G401 (cell line): ENCODE data around the gene ANKS1A. TPM values are rescaled to one million over a fixed set of nuclear protein-coding genes. Genes with fewer than 3 reads are reported as not detected.
"Not testable (repeated sequence)": the region's sequence is repeated elsewhere in the genome, so short reads cannot be mapped to it uniquely, and the experiment has no call there.

Experiments used
- DNase-seq: peaks from one replicate; pipeline ENCODE4 v3.0.0-alpha.2; 2015; ENCODE audit warnings: low spot score
- in situ Hi-C: cut with HindIII; loops from 2 replicates; pipeline ENCODE4 v1.10.0; 2016; ENCODE audit warnings: low sequenced_read_pairs, mixed read lengths
- total RNA-seq: library from RNA; depleted of rRNA; stranded (reverse); fragments of >200 nt; shearing (Covaris generic); gene quantifications from 2 replicates; pipeline ENCODE4 v1.2.3, GENCODE V29; 2014; rRNA removed

ANKS1A gene
- total RNA-seq, result 12.3 and 14.2 TPM in 2 replicates

DNA sequence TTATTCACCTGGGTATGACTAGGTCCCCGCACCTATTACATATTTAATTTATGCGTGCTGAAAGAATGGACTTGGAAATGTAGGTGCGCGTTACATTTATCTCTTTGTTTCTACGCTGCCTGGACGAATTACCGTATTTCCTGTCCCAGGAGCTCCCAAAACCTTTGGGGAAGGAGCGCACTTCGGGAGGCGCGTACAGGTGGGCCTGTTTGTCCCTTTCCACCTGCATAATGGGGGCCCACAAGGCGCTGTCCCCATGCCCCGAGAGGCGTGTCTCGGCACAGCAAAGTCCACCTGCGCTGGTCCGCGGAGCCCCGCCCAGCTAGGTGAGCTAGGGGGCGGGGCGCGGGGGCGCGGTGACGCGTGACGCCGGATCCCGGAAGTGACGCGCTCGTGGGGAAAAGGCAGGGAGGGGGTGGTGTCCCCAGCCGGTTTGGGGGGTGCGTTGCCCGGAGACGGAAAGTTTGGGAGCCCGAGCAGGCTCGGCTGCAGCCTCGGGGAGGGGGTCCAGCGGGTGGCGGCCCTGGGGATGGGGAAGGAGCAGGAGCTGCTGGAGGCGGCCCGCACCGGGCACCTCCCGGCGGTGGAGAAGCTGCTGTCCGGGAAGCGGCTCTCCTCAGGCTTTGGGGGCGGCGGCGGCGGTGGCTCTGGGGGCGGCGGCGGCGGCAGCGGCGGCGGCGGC is at the start of gene ANKS1A:
ANKS1A (plus strand) TSS at position 382 of the 682 bp plus-strand sequence; CDS start at position 530, 148 bp downstream.
- peak; percentile 90 for DNase-seq
- in situ Hi-C loops, result no loop called here

DNA sequence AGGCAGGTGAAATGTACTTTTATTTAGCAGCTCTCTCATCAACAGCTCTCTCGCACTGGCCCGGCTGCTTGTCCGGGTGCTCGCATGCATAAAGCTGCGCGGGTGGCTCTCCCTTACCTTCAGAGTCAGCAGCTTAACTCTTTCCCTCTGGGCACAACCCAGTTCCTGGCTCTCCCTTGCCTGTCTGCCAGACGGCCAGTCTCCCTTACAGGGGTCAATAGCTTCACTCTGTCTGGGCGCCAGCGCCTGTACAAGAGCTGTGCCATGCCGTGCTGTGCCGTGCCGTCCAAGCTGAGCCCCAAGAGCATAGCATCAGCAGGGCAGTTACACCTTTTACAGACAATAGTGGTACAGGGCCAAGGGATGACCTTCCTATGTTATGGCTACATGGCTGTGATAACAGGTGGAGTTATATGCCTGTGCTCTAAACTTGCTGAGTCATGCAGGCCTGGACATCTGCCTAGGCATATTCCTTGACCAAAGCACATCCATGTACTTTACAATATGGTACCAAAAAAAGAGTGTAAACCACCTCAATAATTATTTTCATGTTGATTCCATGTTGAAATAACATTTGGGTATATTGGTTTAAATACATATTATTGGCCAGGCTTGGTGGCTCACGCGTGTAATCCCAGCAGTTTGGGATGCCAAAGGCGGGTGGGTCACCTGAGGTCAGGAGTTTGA is 49.2 kb upstream of the ANKS1A start:
- DNase-seq, result no peak
- in situ Hi-C loops, result no loop called here

- in situ Hi-C loops, DNase-seq: not testable (repeated sequence)
Observed at GRCh38 chr6:34849066-34849465, 40.0 kb upstream of the ANKS1A start.

DNA sequence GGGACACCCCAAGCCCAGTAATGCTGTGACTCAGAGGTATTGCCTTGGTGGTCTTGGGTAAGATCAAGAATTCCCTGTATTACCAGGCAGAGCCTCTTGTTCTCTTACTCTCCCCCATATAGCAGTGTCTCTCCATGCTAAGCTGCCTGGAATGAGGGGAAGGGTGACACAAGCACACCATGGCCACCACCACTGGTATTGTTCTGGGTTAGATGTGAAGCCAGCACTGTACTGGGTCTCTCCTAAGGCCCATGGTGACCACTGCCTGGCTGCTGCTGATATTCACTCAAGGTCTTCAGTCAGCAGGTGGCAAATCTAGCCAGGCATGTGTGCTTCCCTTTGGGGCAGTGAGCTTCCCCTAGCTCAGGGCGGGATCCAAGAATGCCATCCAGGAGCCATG is 37.7 kb upstream of the ANKS1A start:
- in situ Hi-C loops, result no loop called here
- DNase-seq, result no peak

- no peak for DNase-seq
- in situ Hi-C loops, result no loop called here
Observed at GRCh38 chr6:34852406-34853085, 36.5 kb upstream of the ANKS1A start.

GRCh38 chr6:34855463-34855862 is 33.6 kb upstream of the ANKS1A start:
- in situ Hi-C loops, result no loop called here
- DNase-seq, result no peak

DNA sequence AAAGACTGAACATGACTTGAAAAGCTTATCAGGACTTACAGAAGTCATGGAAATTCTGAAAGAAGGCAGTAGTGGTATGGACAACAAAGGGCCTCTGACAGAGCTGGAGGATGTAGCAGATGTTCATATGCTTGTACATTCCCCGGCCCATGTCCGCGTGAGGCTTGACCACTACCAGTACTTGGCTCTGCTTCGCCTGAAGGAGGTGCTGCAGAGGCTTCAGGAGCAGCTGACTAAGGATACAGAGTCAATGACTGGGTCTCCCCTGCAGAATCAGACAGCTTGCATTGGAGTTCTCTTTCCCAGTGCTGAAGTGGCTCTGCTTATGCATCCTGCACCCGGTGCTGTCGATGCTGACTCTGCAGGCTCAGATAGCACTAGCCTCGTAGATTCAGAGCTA is 30.4 kb upstream of the ANKS1A start:
- in situ Hi-C loops, result no loop called here
- DNase-seq, result no peak

- in situ Hi-C loops, result no loop called here
- DNase-seq, result no peak
Observed at GRCh38 chr6:34859951-34860350, 29.1 kb upstream of the ANKS1A start.

GRCh38 chr6:34860776-34861175 is 28.3 kb upstream of the ANKS1A start:
- in situ Hi-C loops, result no loop called here
- DNase-seq, result no peak

GRCh38 chr6:34864007-34864406 is 25.0 kb upstream of the ANKS1A start:
- in situ Hi-C loops, result no loop called here

DNA sequence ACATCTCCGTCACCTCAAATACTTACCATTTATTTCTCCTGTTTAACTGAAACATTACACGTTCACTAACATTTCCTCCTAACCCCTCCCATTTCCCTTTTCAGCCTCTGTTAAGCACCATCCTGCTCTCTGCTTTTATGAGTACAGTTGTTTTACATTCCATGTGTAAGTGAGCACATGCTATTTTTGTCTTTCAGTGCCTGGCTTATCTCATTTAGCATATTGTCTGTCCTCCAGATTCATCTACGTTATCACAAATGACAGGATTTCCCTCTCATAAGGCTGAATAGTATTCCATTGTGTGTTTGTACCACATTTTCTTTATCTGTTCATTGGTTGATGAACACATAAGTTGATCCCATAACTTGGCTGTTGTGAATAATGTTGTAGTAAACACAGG is 23.9 kb upstream of the ANKS1A start:
- DNase-seq, result no peak
- in situ Hi-C loops, result no loop called here

More at GRCh38 chr6:34864007-34864406, 25.0 kb upstream of the ANKS1A start:
- DNase-seq, result no peak

GRCh38 chr6:34866509-34866908 is 22.5 kb upstream of the ANKS1A start:
- in situ Hi-C loops, result no loop called here
- no peak for DNase-seq

DNA sequence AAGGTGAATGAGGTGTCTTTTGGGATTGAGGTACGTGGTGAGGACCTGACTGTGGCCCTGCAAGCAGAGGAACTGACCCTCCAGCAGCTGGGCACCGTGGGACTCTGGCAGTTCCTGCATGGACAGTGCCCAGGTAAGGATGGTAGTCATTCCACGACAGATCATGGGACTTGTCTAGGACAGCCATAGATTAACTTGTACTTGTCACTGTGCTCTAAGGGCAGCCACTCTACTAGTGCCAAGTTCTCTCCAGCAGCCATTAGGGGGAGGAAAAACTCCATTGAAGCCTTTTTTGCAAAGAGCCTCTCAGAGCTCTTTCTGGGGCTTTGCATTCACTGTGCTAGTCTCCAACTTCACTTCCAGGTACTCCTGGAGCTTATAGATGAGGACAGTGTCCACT is 21.6 kb upstream of the ANKS1A start:
- in situ Hi-C loops, result no loop called here
- peak; percentile 9 for DNase-seq

DNA sequence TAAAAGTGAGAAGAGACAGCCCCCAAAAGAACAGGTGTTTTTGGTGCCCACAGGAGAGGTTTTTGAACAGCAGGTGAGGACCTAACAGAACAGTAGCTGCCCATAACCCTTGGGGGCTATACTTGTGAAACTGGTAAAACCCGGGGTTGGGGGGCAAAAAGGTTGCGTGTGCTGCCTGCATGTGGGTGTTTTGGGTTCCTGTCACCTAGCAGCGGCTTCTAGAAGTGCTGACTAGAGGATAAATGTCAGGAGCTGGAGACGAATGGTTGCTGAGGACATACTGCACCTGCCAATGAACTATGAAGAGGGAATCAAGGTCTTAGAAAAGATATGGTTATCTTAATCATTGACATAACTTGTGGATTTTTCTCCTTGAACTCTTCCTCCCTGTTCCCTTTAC is 17.2 kb upstream of the ANKS1A start:
- no peak for DNase-seq
- in situ Hi-C loops, result no loop called here

- in situ Hi-C loops, result no loop called here
- no peak for DNase-seq
Observed at GRCh38 chr6:34872332-34872731, 16.7 kb upstream of the ANKS1A start.

DNA sequence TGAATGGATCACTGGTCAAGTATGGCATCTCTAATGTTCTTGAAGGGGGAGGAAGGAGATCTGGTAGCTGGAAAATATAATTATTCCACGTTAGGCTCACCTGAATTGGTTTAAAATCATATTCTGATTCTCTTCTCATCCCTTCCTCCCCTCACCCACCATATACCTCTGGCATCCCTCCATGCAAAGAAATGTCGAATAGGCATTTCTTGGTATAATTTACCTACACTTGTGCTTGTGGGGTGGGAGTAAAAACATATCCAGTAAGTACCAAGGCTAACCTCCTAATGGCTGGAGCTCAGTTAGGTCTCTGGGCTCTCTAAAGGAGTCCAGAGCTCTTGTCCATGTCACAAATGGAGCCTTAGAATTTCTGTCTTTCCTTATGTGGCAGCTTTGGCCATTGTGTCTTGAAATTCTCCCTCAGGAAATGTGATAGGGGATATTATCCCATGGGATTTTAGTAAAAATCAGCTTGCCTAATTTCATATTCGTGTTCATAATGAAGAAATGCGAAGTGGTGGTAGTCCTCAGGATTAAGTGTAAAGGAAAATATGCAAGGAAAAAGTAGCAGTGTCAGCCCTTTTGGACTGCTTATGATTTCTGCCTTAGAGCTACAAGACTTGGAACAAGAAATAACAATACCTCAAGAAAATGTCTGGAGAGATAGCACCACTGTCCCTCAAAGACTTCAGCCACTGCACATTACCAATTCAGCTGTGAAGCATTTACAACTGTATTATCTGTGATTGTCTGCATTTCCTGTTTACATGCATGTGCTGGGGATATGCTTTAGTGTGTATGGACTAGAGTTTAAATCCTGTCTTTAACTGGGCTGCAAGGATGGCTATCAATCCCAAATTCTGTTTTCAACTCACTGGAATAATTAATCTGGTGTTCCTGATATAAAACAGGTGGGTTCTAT is 13.5 kb upstream of the ANKS1A start:
- in situ Hi-C loops, result no loop called here
- no peak for DNase-seq

DNA sequence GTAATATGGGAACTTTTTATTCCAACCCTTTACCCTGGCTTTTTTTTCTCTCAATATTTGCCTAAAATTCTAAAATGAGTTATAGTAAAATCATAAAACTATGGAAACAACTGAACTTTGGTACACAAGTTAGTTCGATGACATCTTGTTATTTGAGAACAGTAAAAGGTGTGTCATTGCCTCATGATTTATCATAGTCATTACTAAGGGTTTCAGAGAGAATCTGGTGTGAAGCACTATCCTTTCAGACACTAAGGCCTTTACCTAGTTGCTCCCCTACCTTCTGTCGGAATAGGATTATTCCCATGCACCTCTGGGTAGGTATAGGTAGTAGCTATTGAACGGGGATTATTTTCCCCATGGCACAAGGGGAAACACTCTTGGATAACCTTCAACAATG is 12.6 kb upstream of the ANKS1A start:
- DNase-seq, result no peak
- in situ Hi-C loops, result no loop called here

- no peak for DNase-seq
- in situ Hi-C loops, result no loop called here
Observed at GRCh38 chr6:34877259-34877658, 11.8 kb upstream of the ANKS1A start.

- in situ Hi-C loops, result no loop called here
- no peak for DNase-seq
Observed at GRCh38 chr6:34877869-34878485, 11.1 kb upstream of the ANKS1A start.
